ENCODE results near the gene TMEM233. TPM values are rescaled to one million over a fixed set of nuclear protein-coding genes. Genes with fewer than 3 reads are reported as not detected.

Gene TMEM233
- total and polyA plus RNA-seq, 2 experiments from 2014 or later: 0.24 to 0.71 TPM

DNA sequence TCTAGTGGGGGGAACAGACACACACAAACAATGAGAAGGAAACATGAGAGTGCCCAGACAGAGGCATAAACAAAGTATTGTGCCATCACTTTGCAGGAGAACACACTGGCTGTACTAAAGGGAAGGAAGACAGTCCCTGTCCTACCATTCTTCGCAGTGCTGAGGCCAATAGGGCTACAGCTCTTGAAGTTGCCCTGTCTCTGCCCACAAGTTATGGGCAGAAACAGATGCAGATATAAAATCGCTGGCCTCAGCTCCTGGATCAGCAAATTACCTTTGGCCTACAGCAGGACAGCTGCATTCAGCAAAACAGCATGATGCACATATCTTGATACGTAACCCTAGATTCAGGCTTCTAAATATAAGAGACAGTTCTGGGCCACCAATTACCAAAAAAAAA is 51.4 kb downstream of the TMEM233 start (continued):
- TF ChIP-seq ZNF462 (CRISPR knock-in tag; IDR thresholded peaks at IDR 0.05) (no peak), POLR2AphosphoS5 (IDR thresholded peaks at IDR 0.05; ENCODE audit: low read depth) (no peak), ZNF331 (CRISPR knock-in tag; IDR thresholded peaks at IDR 0.05; ENCODE audit: low read depth) (no peak)
- TF ChIP-seq, protein P1, sequence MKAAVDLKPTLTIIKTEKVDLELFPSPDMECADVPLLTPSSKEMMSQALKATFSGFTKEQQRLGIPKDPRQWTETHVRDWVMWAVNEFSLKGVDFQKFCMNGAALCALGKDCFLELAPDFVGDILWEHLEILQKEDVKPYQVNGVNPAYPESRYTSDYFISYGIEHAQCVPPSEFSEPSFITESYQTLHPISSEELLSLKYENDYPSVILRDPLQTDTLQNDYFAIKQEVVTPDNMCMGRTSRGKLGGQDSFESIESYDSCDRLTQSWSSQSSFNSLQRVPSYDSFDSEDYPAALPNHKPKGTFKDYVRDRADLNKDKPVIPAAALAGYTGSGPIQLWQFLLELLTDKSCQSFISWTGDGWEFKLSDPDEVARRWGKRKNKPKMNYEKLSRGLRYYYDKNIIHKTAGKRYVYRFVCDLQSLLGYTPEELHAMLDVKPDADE (IDR thresholded peaks at IDR 0.05): no peak

- no peak overlapping the region for H3K4me3 ChIP-seq
- H3K4me1 Mint-ChIP-seq: no peaks in the 10 kb centered on the region
- H3K27ac Mint-ChIP-seq: no peak overlapping the region
- H3K27me3 ChIP-seq (ENCODE audit: insufficient read depth): no peaks in the 10 kb centered on the region
- no peaks in the 10 kb centered on the region for H3F3A ChIP-seq (replicated peaks; ENCODE audit: low read depth)
- no peaks in the 10 kb centered on the region for H3K4me1 ChIP-seq (ENCODE audit: insufficient read depth)
- no peaks in the 10 kb centered on the region for H3K36me3 Mint-ChIP-seq (ENCODE audit: low read depth)
- no peak overlapping the region for H3K4me2 ChIP-seq
- no peak overlapping the region for H3K4me3 Mint-ChIP-seq
- no peak overlapping the region for H2AFZ ChIP-seq
- ATAC-seq (no peak), DNase-seq (ENCODE audit: low spot score) (no peak)
- H3K9me2 ChIP-seq (ENCODE audit: insufficient read depth): peaks cover 9% of the 10 kb centered on the region; the same call in 1 of the 2 replicates
- H3K27ac ChIP-seq (ENCODE audit: low read depth): no peak overlapping the region
- H3K27me3 Mint-ChIP-seq (ENCODE audit: insufficient read depth, low read depth, poor library complexity): no peaks in the 10 kb centered on the region
- no peaks in the 10 kb centered on the region for H3K36me3 ChIP-seq (ENCODE audit: insufficient read depth)
- H3K9me3 Mint-ChIP-seq: no peaks in the 10 kb centered on the region
- H3K79me2 ChIP-seq (replicated peaks; ENCODE audit: insufficient read depth): no peaks in the 10 kb centered on the region
- H4K20me1 ChIP-seq (replicated peaks; ENCODE audit: insufficient read depth): no peaks in the 10 kb centered on the region
- no peak for TF ChIP-seq JUNB (IDR thresholded peaks at IDR 0.05; ENCODE audit: unreplicated experiment)
- no peak for TF ChIP-seq ZNF331 (CRISPR knock-in tag; IDR thresholded peaks at IDR 0.05; ENCODE audit: low read depth)
- no peak for TF ChIP-seq CREB1 (CRISPR knock-in tag; IDR thresholded peaks at IDR 0.05; ENCODE audit: low read depth)
- TF ChIP-seq, protein P2, sequence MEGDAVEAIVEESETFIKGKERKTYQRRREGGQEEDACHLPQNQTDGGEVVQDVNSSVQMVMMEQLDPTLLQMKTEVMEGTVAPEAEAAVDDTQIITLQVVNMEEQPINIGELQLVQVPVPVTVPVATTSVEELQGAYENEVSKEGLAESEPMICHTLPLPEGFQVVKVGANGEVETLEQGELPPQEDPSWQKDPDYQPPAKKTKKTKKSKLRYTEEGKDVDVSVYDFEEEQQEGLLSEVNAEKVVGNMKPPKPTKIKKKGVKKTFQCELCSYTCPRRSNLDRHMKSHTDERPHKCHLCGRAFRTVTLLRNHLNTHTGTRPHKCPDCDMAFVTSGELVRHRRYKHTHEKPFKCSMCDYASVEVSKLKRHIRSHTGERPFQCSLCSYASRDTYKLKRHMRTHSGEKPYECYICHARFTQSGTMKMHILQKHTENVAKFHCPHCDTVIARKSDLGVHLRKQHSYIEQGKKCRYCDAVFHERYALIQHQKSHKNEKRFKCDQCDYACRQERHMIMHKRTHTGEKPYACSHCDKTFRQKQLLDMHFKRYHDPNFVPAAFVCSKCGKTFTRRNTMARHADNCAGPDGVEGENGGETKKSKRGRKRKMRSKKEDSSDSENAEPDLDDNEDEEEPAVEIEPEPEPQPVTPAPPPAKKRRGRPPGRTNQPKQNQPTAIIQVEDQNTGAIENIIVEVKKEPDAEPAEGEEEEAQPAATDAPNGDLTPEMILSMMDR (conservative IDR thresholded peaks at IDR 0.05; ENCODE audit: low read depth in 2 of 2): no peak
Observed at GRCh38 chr12:119645535-119646059, 52.0 kb downstream of the TMEM233 start.

All from GM23338 (cell line).